ENCODE measurements around the gene AAMP.

Gene AAMP

GRCh38 chr2:218293715-218294429, 23.9 kb upstream of the AAMP start:
- no peak for DNase-seq

- DNase-seq: peak; percentile 78
These were observed 22.4 kb upstream of the AAMP start, which contains the start of gene TMBIM1 for GRCh38 chr2:218292048-218293014. TMBIM1 (minus strand) TSS chr2:218292503; CDS start chr2:218282141, 10,362 bp downstream.

- DNase-seq: no peak
These were observed 21.5 kb upstream of the AAMP start for GRCh38 chr2:218291318-218292047.

GRCh38 chr2:218290316-218291261, 20.7 kb upstream of the AAMP start:
- peak; percentile 69 for DNase-seq

GRCh38 chr2:218289639-218290315, 19.8 kb upstream of the AAMP start:
- no peak for DNase-seq

- DNase-seq: peak; percentile 91
These were observed 16.9 kb upstream of the AAMP start for GRCh38 chr2:218286570-218287459.

- no peak for DNase-seq
These were observed 15.7 kb upstream of the AAMP start for GRCh38 chr2:218285604-218286003.

GRCh38 chr2:218284106-218284811, 14.3 kb upstream of the AAMP start:
- DNase-seq: peak; percentile 72

- DNase-seq: no peak
These were observed 12.4 kb upstream of the AAMP start for GRCh38 chr2:218282173-218282991.

GRCh38 chr2:218281449-218281848, 11.5 kb upstream of the AAMP start:
- no peak for DNase-seq

- DNase-seq: no peak
These were observed 10.4 kb upstream of the AAMP start for GRCh38 chr2:218280260-218280870.

GRCh38 chr2:218278531-218279360, 8.8 kb upstream of the AAMP start:
- no peak for DNase-seq

- no peak for DNase-seq
These were observed 8.0 kb upstream of the AAMP start for GRCh38 chr2:218277921-218278320.

- no peak for DNase-seq
These were observed 7.2 kb upstream of the AAMP start for GRCh38 chr2:218276986-218277755.

GRCh38 chr2:218275371-218276072, 5.6 kb upstream of the AAMP start:
- DNase-seq: no peak

- DNase-seq: no peak
These were observed 4.6 kb upstream of the AAMP start for GRCh38 chr2:218274586-218274985.

All from CD4-positive, alpha-beta T cell treated with Interleukin-4 for 4 hours (primary cell).